ENCODE measurements around the gene SUSD6.

SUSD6 gene

GRCh38 chr14:69616408-69616773 is 5.0 kb downstream of the SUSD6 start:
- ChIA-PET CTCF (interaction anchor here (0.7 kb wide), 1 partner anchor 42 kb away, joined by 3 read pairs; the partner anchor contains the start of gene CCDC177), POLR2A (ENCODE audit: low non-redundant PET) (no interaction called here)
- TF ChIP-seq, protein P1, sequence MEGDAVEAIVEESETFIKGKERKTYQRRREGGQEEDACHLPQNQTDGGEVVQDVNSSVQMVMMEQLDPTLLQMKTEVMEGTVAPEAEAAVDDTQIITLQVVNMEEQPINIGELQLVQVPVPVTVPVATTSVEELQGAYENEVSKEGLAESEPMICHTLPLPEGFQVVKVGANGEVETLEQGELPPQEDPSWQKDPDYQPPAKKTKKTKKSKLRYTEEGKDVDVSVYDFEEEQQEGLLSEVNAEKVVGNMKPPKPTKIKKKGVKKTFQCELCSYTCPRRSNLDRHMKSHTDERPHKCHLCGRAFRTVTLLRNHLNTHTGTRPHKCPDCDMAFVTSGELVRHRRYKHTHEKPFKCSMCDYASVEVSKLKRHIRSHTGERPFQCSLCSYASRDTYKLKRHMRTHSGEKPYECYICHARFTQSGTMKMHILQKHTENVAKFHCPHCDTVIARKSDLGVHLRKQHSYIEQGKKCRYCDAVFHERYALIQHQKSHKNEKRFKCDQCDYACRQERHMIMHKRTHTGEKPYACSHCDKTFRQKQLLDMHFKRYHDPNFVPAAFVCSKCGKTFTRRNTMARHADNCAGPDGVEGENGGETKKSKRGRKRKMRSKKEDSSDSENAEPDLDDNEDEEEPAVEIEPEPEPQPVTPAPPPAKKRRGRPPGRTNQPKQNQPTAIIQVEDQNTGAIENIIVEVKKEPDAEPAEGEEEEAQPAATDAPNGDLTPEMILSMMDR (conservative IDR thresholded peaks at IDR 0.05; ENCODE audit: low read depth), result no peak
- no peak for DNase-seq (ENCODE audit: low spot score)
- no peak overlapping the region for H3K27ac ChIP-seq

DNA sequence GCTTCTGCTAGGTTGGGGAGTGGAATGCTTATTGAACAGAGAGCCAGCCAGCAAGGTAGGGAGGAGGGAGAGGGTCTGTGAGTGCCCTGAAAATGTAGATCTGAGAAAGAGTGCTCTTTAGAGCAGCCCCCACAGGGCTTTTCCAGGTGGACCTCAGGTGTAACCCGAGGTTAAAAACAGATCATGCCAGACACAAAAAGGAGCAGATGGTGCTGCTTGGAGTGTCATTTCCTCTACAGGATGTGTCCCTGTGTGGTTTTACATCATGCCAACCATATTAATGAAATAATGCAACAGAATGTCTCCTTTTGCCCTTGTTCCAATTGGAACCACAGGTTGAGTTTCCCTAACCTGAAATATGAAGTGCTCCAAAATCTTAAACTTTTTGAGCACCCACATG is 6.4 kb downstream of the SUSD6 start:
- CTCF ChIA-PET, result interaction anchor here (0.7 kb wide), 1 partner anchor 283 kb away, joined by 3 read pairs; no protein-coding TSS in a partner anchor
- H3K27ac ChIP-seq, result no peak overlapping the region
- POLR2A ChIA-PET (ENCODE audit: low non-redundant PET), result no interaction called here
- TF ChIP-seq, protein P1 (conservative IDR thresholded peaks at IDR 0.05; ENCODE audit: low read depth), result no peak
- no peak for DNase-seq (ENCODE audit: low spot score)

- peak overlapping the region; percentile 55; the same call in 1 of the 2 replicates for H3K27ac ChIP-seq
- TF ChIP-seq, protein P1 (conservative IDR thresholded peaks at IDR 0.05; ENCODE audit: low read depth), result no peak
- no peak for DNase-seq (ENCODE audit: low spot score)
- POLR2A ChIA-PET (ENCODE audit: low non-redundant PET), result no interaction called here
- CTCF ChIA-PET, result no interaction called here
These were observed 7.6 kb downstream of the SUSD6 start for GRCh38 chr14:69619012-69619411.

DNA sequence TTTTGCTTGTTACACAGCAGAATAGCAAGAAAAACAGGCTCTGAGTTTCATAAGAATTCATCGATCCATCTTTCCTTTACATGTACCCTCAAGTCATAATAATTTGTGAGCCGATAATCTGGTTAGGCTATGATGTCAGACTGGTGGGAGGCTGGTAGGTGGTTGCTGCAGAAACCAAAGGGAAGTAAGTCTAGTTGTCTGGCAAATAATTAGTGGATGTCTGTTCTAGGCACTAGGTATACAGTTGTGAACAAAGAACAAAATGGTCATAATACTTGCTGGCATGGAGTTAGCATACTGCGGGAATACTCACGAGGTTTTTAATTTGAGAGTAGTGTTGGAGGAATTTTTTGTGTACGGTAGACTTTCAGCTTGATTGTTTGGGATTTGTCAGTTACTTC is 8.8 kb downstream of the SUSD6 start:
- DNase-seq (ENCODE audit: low spot score), result no peak
- no peak overlapping the region for H3K27ac ChIP-seq
- TF ChIP-seq, protein P1 (conservative IDR thresholded peaks at IDR 0.05; ENCODE audit: low read depth), result no peak
- ChIA-PET CTCF (interaction anchor here (0.8 kb wide), 1 partner anchor 33 kb away, joined by 7 read pairs; no protein-coding TSS in a partner anchor), POLR2A (ENCODE audit: low non-redundant PET) (no interaction called here)

- CTCF ChIA-PET, result no interaction called here
- TF ChIP-seq, protein P1 (conservative IDR thresholded peaks at IDR 0.05; ENCODE audit: low read depth), result no peak
- POLR2A ChIA-PET (ENCODE audit: low non-redundant PET), result no interaction called here
- no peak for DNase-seq (ENCODE audit: low spot score)
- no peak overlapping the region for H3K27ac ChIP-seq
These were observed 9.6 kb downstream of the SUSD6 start for GRCh38 chr14:69620981-69621380.

GRCh38 chr14:69624136-69624535 is 12.7 kb downstream of the SUSD6 start:
- TF ChIP-seq, protein P1 (conservative IDR thresholded peaks at IDR 0.05; ENCODE audit: low read depth), result no peak
- ChIA-PET POLR2A (ENCODE audit: low non-redundant PET) (interaction anchor here (0.6 kb wide), 1 partner anchor 135 kb away, joined by 3 read pairs; no protein-coding TSS in a partner anchor), CTCF (interaction anchor here (0.6 kb wide), 2 partner anchors 18 to 40 kb away, joined by 4 to 6 read pairs; no protein-coding TSS in a partner anchor)
- DNase-seq (ENCODE audit: low spot score), result no peak
- H3K27ac ChIP-seq, result no peak overlapping the region

Data from RWPE1 (cell line).